ENCODE data around the gene GFER. TPM values are rescaled to one million over a fixed set of nuclear protein-coding genes. Genes with fewer than 3 reads are reported as not detected.

The GFER gene
- total RNA-seq, 4 donors from 2014 or later: 29.9 to 117 (median 64.3) TPM

GRCh38 chr16:2025878-2026460 lies 42.0 kb downstream of the GFER start:
- no peaks in the 10 kb centered on the region for H3K36me3 ChIP-seq
- WGBS, 2 donors (ENCODE audit: low coverage in 1 of 2): 63% methylated on average over 16 of the region's 16 CpGs; no CpG with 5 or more reads in 1 of the 2 donors
- H3K27ac ChIP-seq: peak overlapping the region; percentile 61 to 84 (median 66)
- peaks cover 9% of the 10 kb centered on the region for H3K27me3 ChIP-seq
- H3K9me3 ChIP-seq: no peaks in the 10 kb centered on the region
- peaks cover 9 to 39% (median 26%) of the 10 kb centered on the region in 4 donors for H3K4me1 ChIP-seq
- peak overlapping the region in 3 of 4 donors; percentile 50 to 79 (median 68) for H3K4me3 ChIP-seq
- in situ Hi-C loops (cut with MboI; ENCODE audit: low pct_ligation_motif_present in 1 of 4, low pct_unique_long_range_greater_than_20kb in 1 of 4, low sequenced_read_pairs in 3 of 4) (loop anchor here in 2 of 4 donors (10.0 kb wide), 1 partner anchor 119 kb away; the partner anchor contains the start of gene RAB26 (in 2 of the 2)), intact Hi-C loops (cut with DNase I; ENCODE audit: low total_unique reads) (loop anchor here (5.0 kb wide), 1 partner anchor 126 kb away; no protein-coding TSS in a partner anchor)
- TF ChIP-seq CTCF (IDR thresholded peaks at IDR 0.05) (no peak), POLR2A (IDR thresholded peaks at IDR 0.05) (no peak), EP300 (IDR thresholded peaks at IDR 0.05; ENCODE audit: low read depth) (no peak), POLR2AphosphoS5 (IDR thresholded peaks at IDR 0.05) (no peak)
- DNase-seq: no peak

GRCh38 chr16:2026461-2027023 lies 42.5 kb downstream of the GFER start, which contains the start of gene NHERF2:
Gene NHERF2, plus strand, starts transcription at chr16:2026902. Its CDS starts 104 bp downstream, at chr16:2027006.
- Histone ChIP-seq H3K9me3 (no peaks in the 10 kb centered on the region), H3K36me3 (no peaks in the 10 kb centered on the region), H3K27me3 (peaks cover 4% of the 10 kb centered on the region), H3K4me1 (peaks cover 9 to 39% (median 26%) of the 10 kb centered on the region in 4 donors), H3K27ac (peak within 1 kb of the TSS; percentile 72 to 84 (median 82)), H3K4me3 (peak within 1 kb of the TSS; percentile 57 to 79 (median 65))
- peak; percentile 57 for DNase-seq
- TF ChIP-seq EP300 (IDR thresholded peaks at IDR 0.05; ENCODE audit: low read depth) (no peak), POLR2AphosphoS5 (IDR thresholded peaks at IDR 0.05) (no peak), POLR2A (IDR thresholded peaks at IDR 0.05) (no peak), CTCF (IDR thresholded peaks at IDR 0.05) (no peak)
- in situ Hi-C loops (cut with MboI; ENCODE audit: low pct_ligation_motif_present in 1 of 4, low pct_unique_long_range_greater_than_20kb in 1 of 4, low sequenced_read_pairs in 3 of 4) (loop anchor here in 2 of 4 donors (10.0 kb wide), 1 partner anchor 118 kb away; the partner anchor contains the start of gene RAB26 (in 2 of the 2)), intact Hi-C loops (cut with DNase I; ENCODE audit: low total_unique reads) (loop anchor here (5.0 kb wide), 1 partner anchor 126 kb away; no protein-coding TSS in a partner anchor)
- WGBS, 2 donors (ENCODE audit: low coverage in 1 of 2): 20% methylated on average over 17 of the region's 59 CpGs; no CpG with 5 or more reads in 1 of the 2 donors

- H3K36me3 ChIP-seq: no peaks in the 10 kb centered on the region
- 4 to 12% methylated on average over 9 to 49 of the region's 76 CpGs for WGBS, 2 donors (ENCODE audit: low coverage in 1 of 2)
- H3K4me1 ChIP-seq: peaks cover 9 to 39% (median 27%) of the 10 kb centered on the region in 4 donors
- H3K9me3 ChIP-seq: no peaks in the 10 kb centered on the region
- in situ Hi-C loops (cut with MboI; ENCODE audit: low pct_ligation_motif_present in 1 of 4, low pct_unique_long_range_greater_than_20kb in 1 of 4, low sequenced_read_pairs in 3 of 4) (loop anchor here in 2 of 4 donors (10.0 kb wide), 1 partner anchor 117 kb away; the partner anchor contains the start of gene RAB26 (in 2 of the 2)), intact Hi-C loops (cut with DNase I; ENCODE audit: low total_unique reads) (loop anchor here (5.0 kb wide), 1 partner anchor 125 kb away; no protein-coding TSS in a partner anchor)
- H3K4me3 ChIP-seq: peak overlapping the region; percentile 57 to 79 (median 65)
- H3K27ac ChIP-seq: peak overlapping the region; percentile 72 to 84 (median 82)
- no peak for DNase-seq
- H3K27me3 ChIP-seq: no peaks in the 10 kb centered on the region
- TF ChIP-seq EP300 (IDR thresholded peaks at IDR 0.05; ENCODE audit: low read depth) (no peak), POLR2A (IDR thresholded peaks at IDR 0.05) (no peak), POLR2AphosphoS5 (IDR thresholded peaks at IDR 0.05) (no peak), CTCF (IDR thresholded peaks at IDR 0.05) (no peak)
Measured at GRCh38 chr16:2027024-2028010, 43.3 kb downstream of the GFER start.
